ENCODE measurements around the gene PCCA. TPM values are rescaled to one million over a fixed set of nuclear protein-coding genes. Genes with fewer than 3 reads are reported as not detected.

PCCA gene
- total and polyA plus RNA-seq, 8 donors: 26.8 to 48.9 (median 37.6) TPM

GRCh38 chr13:100515410-100515800 lies 426.5 kb downstream of the PCCA start:
- no peak for TF ChIP-seq CTCF (IDR thresholded peaks at IDR 0.05)
- Histone ChIP-seq H3K4me3 (no peak overlapping the region), H3K36me3 (no peaks in the 10 kb centered on the region), H3K27ac (no peak overlapping the region), H3K27me3 (no peaks in the 10 kb centered on the region), H3K9me3 (no peaks in the 10 kb centered on the region), H3K4me1 (peaks cover 0 to 18% of the 10 kb centered on the region in 2 donors)
- DNase-seq: no peak
- intact Hi-C loops (cut with DNase I): loop anchor here in 1 of 2 donors (10.0 kb wide), 2 partner anchors 601 to 861 kb away; no protein-coding TSS in a partner anchor
- ATAC-seq: no peak

GRCh38 chr13:100517135-100517534 lies 428.2 kb downstream of the PCCA start:
- Histone ChIP-seq H3K36me3 (no peaks in the 10 kb centered on the region), H3K27me3 (no peaks in the 10 kb centered on the region), H3K27ac (no peak overlapping the region), H3K4me3 (no peak overlapping the region), H3K4me1 (peaks cover 0 to 18% of the 10 kb centered on the region in 2 donors), H3K9me3 (no peaks in the 10 kb centered on the region)
- no peak for DNase-seq
- no peak for ATAC-seq
- intact Hi-C loops (cut with DNase I): loop anchor here in 1 of 2 donors (10.0 kb wide), 2 partner anchors 602 to 862 kb away; no protein-coding TSS in a partner anchor
- no peak for TF ChIP-seq CTCF (IDR thresholded peaks at IDR 0.05)

GRCh38 chr13:100517728-100518127 lies 428.8 kb downstream of the PCCA start:
- Histone ChIP-seq H3K9me3 (no peaks in the 10 kb centered on the region), H3K27me3 (no peaks in the 10 kb centered on the region), H3K27ac (no peak overlapping the region), H3K4me1 (peaks cover 0 to 18% of the 10 kb centered on the region in 2 donors), H3K36me3 (no peaks in the 10 kb centered on the region), H3K4me3 (no peak overlapping the region)
- ATAC-seq (no peak), DNase-seq (no peak)
- intact Hi-C loops (cut with DNase I): loop anchor here in 1 of 2 donors (10.0 kb wide), 2 partner anchors 603 to 863 kb away; no protein-coding TSS in a partner anchor
- TF ChIP-seq CTCF (IDR thresholded peaks at IDR 0.05): no peak

GRCh38 chr13:100518394-100519062 lies 429.6 kb downstream of the PCCA start:
- H3K9me3 ChIP-seq: no peaks in the 10 kb centered on the region
- intact Hi-C loops (cut with DNase I): loop anchor here in 1 of 2 donors (10.0 kb wide), 2 partner anchors 604 to 864 kb away; no protein-coding TSS in a partner anchor
- ATAC-seq: no peak

More at GRCh38 chr13:100518394-100519062, 429.6 kb downstream of the PCCA start:
- Histone ChIP-seq H3K4me1 (peaks cover 0 to 15% of the 10 kb centered on the region in 2 donors), H3K27me3 (no peaks in the 10 kb centered on the region), H3K4me3 (no peak overlapping the region), H3K27ac (no peak overlapping the region), H3K36me3 (no peaks in the 10 kb centered on the region)
- no peak for TF ChIP-seq CTCF (IDR thresholded peaks at IDR 0.05)
- DNase-seq: no peak
